Measurements from ENCODE around the gene AATF.

The AATF gene

GRCh38 chr17:36937001-36937958 lies 11.5 kb upstream of the AATF start, which contains the start of gene LHX1:
Gene LHX1, plus strand, starts transcription at chr17:36937475. Its CDS starts 723 bp downstream, at chr17:36938198.
- H3K4me3 ChIP-seq (ENCODE audit: low read depth, low read length): no peak within 1 kb of the TSS
- POLR2A ChIA-PET: no interaction called here
- CTCF ChIA-PET: interaction anchor here (0.9 to 1.5 kb wide), 2 partner anchors 12 to 335 kb away, joined by 3 to 5 read pairs; partner anchors contain the start of gene AATF
- no peak for TF ChIP-seq CTCF (IDR thresholded peaks at IDR 0.05; ENCODE audit: insufficient read depth, low read length, missing control alignments)
- no peak for DNase-seq (ENCODE audit: low read depth, low spot score)

- TF ChIP-seq CTCF (IDR thresholded peaks at IDR 0.05; ENCODE audit: insufficient read depth, low read length, missing control alignments): no peak
- CTCF ChIA-PET: interaction anchor here (0.7 to 1.5 kb wide), 3 partner anchors 11 to 336 kb away, joined by 3 to 5 read pairs (median 3); partner anchors contain the start of gene AATF
- no peak for DNase-seq (ENCODE audit: low read depth, low spot score)
- H3K4me3 ChIP-seq (ENCODE audit: low read depth, low read length): no peak overlapping the region
- POLR2A ChIA-PET: no interaction called here
Measured at GRCh38 chr17:36937959-36938565, 10.7 kb upstream of the AATF start.

GRCh38 chr17:36938566-36939051 lies 10.1 kb upstream of the AATF start:
- H3K4me3 ChIP-seq (ENCODE audit: low read depth, low read length): no peak overlapping the region
- CTCF ChIA-PET: interaction anchor here (0.7 kb wide), 1 partner anchor 336 kb away, joined by 3 read pairs; no protein-coding TSS in a partner anchor
- DNase-seq (ENCODE audit: low read depth, low spot score): no peak
- TF ChIP-seq CTCF (IDR thresholded peaks at IDR 0.05; ENCODE audit: insufficient read depth, low read length, missing control alignments): no peak
- POLR2A ChIA-PET: no interaction called here

- POLR2A ChIA-PET: no interaction called here
- CTCF ChIA-PET: interaction anchor here (0.7 kb wide), 1 partner anchor 336 kb away, joined by 3 read pairs; no protein-coding TSS in a partner anchor
Measured at GRCh38 chr17:36939052-36939801, 9.5 kb upstream of the AATF start.

GRCh38 chr17:36939802-36940312 lies 8.9 kb upstream of the AATF start:
- TF ChIP-seq CTCF (IDR thresholded peaks at IDR 0.05; ENCODE audit: insufficient read depth, low read length, missing control alignments): no peak
- no peak overlapping the region for H3K4me3 ChIP-seq (ENCODE audit: low read depth, low read length)

More at GRCh38 chr17:36939052-36939801, 9.5 kb upstream of the AATF start:
- no peak for DNase-seq (ENCODE audit: low read depth, low spot score)
- H3K4me3 ChIP-seq (ENCODE audit: low read depth, low read length): no peak overlapping the region
- no peak for TF ChIP-seq CTCF (IDR thresholded peaks at IDR 0.05; ENCODE audit: insufficient read depth, low read length, missing control alignments)

More at GRCh38 chr17:36939802-36940312, 8.9 kb upstream of the AATF start:
- CTCF ChIA-PET: no interaction called here
- POLR2A ChIA-PET: no interaction called here
- DNase-seq (ENCODE audit: low read depth, low spot score): no peak

Measured in AG04449 (cell line).